Measurements from ENCODE around the gene LALBA.
"Not testable (repeated sequence)": the region's sequence is repeated elsewhere in the genome, so short reads cannot be mapped to it uniquely, and the experiment has no call there.

LALBA gene

DNA sequence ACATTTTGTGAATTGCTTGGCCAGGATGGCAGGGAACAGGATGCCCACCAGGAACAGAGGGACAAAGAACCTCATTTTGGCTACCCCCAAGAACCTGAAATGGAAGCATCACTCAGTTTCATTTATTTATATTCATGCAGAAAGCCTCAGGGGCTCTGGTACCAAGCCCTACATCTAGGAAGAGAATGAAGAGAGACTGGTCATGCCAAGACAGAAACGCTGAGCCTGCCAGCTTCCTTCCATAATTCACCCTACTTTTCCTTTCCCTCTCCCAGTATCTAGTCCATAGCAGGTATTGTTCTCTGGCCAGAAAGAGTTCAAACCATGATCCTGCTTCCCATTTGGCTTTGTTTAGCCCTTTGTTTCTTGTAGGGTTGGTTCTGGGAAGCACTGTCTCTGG is at the start of gene LALBA:
Gene LALBA (minus strand): TSS at position 101 of the 400 bp plus-strand sequence. CDS start 26 bp downstream, at position 75.
- DNase-seq, result no peak

DNA sequence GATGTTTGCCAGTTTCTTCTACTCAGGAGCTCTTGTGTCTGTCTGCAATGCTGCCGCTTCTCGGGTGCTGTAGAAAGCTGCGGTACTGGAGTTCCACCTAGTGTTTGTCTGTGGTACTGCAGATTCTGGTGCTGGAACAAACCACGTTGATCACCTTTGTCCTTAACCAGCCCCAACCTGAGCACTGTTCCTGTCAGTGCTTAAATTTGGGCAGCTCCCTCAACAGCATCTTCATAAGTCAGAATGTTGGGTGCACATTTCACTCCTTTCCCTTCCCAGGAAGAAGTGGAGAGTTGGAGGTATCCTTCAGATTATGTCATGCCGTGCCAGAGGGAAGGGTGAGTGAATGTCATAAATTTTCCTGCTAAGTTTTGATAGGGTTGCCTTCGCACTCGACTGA is 48.7 kb upstream of the LALBA start:
- DNase-seq, result peak; percentile 77

- no peak for DNase-seq
These were observed 45.8 kb upstream of the LALBA start for GRCh38 chr12:48615681-48616080.

- DNase-seq, result no peak
These were observed 43.5 kb upstream of the LALBA start for GRCh38 chr12:48613321-48613720.

- DNase-seq, result no peak
These were observed 32.5 kb upstream of the LALBA start for GRCh38 chr12:48602192-48602989.

GRCh38 chr12:48601013-48601756 is 31.3 kb upstream of the LALBA start:
- DNase-seq, result no peak

DNA sequence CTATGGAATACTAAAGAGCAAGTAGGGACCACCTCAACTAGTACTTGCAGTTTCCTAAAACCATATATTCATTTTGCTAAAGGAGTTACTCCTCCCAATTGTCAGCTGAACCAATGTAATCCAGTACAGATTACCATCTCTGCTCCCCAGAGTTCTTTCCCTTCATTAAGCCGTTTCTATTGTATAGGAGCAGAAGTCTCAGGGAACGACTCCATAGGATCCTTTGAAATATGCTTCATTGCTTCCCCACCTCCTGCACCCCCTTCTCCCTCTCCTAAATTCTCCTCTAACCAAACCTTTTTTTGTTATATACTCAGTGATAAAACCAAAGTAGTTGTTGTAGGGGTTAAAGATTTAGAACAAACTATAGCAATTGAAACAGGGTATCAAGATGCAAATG is 30.7 kb upstream of the LALBA start:
- no peak for DNase-seq

DNA sequence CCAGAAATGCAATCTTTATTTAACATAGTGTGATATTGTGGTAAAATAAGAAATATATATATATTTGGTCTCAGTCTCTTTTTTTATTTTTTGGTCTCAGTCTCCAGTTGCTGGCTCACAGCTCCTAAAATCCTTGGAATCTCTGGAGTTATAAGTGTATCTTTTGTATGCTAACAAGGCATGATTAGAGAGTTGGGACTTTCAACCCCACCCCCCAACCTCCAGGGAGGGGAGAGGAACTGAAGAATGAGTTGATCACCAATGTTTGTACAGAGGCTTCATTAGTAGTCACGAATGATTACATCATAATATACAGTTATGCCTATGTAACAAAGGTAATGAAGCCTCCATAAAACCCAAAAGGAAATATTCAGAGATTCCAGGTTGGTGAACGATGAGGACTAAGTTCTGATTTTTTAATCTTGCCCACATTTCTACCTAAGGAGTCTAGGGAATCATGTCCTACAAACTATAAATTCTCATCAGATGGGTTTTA is 22.8 kb upstream of the LALBA start:
- no peak for DNase-seq

- DNase-seq, result no peak
These were observed 16.5 kb upstream of the LALBA start for GRCh38 chr12:48586361-48586760.

DNA sequence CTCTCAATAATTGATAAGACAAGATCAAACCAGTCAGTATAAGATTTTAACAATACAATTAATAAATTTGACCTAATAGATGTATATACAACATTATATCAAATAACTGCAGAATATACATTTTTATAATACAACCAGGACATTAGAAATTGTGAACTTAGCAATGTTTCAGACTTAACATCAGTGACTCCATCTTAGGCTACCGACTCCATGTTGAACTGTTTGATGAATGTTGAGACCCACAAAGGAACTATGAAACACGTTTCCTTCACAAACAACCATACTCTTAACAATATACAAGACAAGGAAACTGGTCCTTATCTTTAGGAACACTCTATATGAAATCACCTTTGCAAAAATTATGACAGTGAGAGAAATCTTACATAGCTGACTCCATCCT is 13.9 kb upstream of the LALBA start:
- no peak for DNase-seq

GRCh38 chr12:48580831-48581230 is 11.0 kb upstream of the LALBA start:
- no peak for DNase-seq

DNA sequence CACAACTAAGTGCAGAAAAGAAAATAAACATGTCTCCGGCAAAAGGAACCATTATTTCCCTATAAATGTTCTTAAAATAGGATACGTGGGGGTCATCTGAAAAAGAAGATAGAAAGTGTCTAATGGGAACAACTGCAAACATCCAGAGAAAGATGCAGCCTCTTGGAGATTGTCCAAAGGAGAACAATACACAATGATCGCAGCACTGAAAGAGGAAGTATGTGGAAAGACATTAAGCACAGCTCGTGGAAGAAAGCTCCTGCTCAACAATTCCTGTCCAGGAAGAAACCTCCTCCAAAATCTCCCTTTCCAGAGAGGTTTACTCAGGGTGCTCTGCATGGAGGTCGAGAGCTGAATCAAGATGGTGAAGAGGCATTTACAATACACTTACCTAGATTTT is 2.5 kb upstream of the LALBA start:
- DNase-seq, result no peak

- no peak for DNase-seq
These were observed 2.1 kb downstream of the LALBA start for GRCh38 chr12:48567731-48568130.

GRCh38 chr12:48557919-48558318 is 11.9 kb downstream of the LALBA start:
- DNase-seq, result no peak

- no peak for DNase-seq
These were observed 13.2 kb downstream of the LALBA start for GRCh38 chr12:48556631-48557030.

DNA sequence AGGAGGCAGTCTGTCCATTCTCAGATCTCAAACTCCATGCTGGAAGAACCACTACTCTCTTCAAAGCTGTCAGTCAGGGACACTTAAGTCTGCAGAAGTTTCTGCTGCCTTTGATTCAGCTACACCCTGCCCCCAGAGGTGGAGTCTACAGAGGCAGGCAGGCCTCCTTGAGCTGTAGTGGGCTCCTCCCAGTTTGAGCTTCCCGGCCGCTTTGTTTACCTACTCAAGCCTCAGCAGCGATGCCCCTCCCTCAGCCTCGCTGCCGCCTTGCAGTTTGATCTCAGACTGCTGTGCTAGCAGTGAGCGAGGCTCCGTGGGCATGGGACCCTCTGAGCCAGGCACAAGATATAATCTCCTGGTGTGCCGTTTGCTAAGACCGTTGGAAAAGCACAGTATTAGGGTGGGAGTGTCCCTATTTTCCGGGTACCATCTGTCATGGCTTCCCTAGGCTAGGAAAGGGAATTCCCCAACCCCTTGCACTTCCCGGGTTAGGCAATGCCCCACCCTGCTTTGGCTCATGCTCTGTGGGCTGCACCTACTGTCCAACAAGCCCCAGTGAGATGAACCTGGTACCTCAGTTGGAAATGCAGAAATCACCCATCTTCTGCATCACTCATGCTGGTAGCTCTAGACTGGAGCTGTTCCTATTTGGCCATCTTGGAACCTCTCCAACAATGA is 16.0 kb downstream of the LALBA start:
- DNase-seq, result not testable (repeated sequence)

DNA sequence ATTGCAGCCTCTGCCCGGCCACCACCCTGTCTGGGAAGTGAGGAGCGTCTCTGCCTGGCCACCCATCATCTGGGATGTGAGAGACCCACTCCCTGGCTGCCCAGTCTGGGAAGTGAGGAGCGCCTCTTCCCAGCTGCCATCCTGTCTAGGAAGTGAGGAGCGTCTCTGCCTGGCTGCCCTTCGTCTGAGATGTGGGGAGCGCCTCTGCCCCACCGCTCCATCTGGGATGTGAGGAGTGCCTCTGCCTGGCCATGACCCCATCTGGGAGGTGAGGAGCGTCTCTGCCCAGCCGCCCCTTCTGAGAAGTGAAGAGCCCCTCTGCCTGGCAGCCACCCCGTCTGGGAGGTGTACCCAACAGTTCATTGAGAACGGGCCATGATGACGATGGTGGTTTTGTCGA is 18.2 kb downstream of the LALBA start:
- not testable (repeated sequence) for DNase-seq

DNA sequence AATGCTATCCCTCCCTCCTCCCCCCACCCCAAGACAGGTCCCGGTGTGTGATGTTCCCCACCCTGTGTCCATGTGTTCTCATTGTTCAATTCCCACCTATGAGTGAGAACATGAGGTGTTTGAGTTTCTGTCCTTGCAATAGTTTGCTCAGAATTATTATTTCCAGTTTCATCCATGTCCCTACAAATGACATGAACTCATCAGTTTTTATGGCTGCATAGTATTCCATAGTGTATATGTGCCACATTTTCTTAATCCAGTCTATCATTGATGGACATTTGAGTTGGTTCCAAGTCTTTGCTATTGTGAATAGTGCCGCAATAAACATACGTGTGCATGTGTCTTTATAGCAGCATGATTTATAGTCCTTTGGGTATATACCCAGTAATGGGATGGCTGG is 22.8 kb downstream of the LALBA start:
- DNase-seq, result not testable (repeated sequence)

DNA sequence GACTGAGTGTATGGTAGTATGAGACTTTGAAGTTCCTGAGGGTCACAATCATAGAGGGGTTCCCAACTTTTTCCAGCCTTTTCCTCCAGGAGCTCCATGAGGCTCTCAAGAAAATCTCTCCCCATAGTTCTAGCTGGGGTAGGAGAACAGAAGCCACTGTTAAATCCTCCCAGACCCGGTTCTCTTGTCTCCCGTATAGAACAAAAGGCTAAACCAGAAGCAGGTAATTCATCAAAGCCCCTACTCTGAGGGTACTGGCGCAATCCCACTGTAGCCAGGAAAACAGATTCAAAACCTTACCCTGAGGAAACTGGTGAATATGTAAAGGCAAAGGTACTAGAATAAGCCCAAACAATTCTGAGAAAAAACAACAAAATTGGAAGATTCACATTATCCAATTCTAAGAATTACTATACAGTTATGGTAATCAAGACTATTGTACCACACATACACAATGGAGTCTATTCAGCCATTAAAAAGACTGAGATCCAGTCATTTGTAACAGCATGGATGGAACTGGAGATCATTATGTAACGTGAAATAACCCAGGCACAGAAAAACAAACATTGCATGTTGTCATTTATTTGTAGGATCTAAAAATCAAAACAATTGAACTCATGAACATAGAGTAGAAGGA is 23.9 kb downstream of the LALBA start:
- DNase-seq, result no peak

- peak; percentile 49 for DNase-seq
These were observed 27.4 kb downstream of the LALBA start for GRCh38 chr12:48542300-48542928.

DNA sequence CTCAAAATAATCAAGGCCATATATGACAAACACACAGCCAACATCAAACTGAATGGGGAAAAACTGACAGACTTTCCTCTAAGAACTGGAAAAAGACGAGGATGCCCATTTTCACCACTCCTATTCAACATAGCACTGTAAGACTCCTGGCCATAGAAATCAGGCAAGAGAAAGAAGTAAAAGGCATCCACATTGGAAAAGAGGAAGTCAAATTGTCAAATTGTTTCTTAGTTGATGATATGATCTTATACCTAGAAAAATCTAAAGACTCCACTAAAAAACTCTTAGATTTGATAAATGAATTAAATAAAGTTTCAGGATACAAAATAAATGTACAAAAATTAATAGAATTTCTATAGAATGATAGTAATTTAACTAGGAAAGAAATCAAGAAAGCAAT is 33.2 kb downstream of the LALBA start:
- no peak for DNase-seq

- DNase-seq, result no peak
These were observed 37.2 kb downstream of the LALBA start for GRCh38 chr12:48532601-48533000.

Data from stimulated activated CD4-positive, alpha-beta T cell treated with anti-CD3 and anti-CD28 coated beads, Interleukin-1b, Interleukin-23, amount 100 ng/mL, for 48 hours (primary cell).